Activated CD8-positive, alpha-beta memory T cell treated with anti-CD3 and anti-CD28 coated beads, Interleukin-2, amount 10 ng/mL, durations not matched to agents 7 days and 5 days (primary cell): ENCODE data around the gene PRKAR1B. TPM values are rescaled to one million over a fixed set of nuclear protein-coding genes. Genes with fewer than 3 reads are reported as not detected.

Source experiments
- ATAC-seq: fragments of 150-1000 bp; cut with Tn5 transposase; one replicate; pipeline ENCODE4 v1.10.0; 2021; ENCODE audit warnings: moderate library complexity
- CTCF ChIA-PET: fragments of 350-600 bp; sonication (Branson Sonifier 250); formaldehyde crosslinking; loops from one replicate; lab custom pipeline; 2021; ENCODE audit warnings: antibody characterized with exemption; lab: Charles Lee
- DNase-seq: peaks from one replicate; pipeline ENCODE4 v3.0.0-alpha.2; 2020
- H3K27ac Mint-ChIP-seq: one replicate; pipeline ENCODE4 v1.8.0; 2021; ENCODE audit warnings: mild to moderate bottlenecking, mixed read lengths
- H3K27me3 Mint-ChIP-seq: one replicate; pipeline ENCODE4 v1.8.0; 2021; ENCODE audit warnings: mixed read lengths
- H3K36me3 Mint-ChIP-seq: one replicate; pipeline ENCODE4 v1.8.0; 2021; ENCODE audit warnings: mild to moderate bottlenecking, mixed read lengths
- H3K4me1 Mint-ChIP-seq: one replicate; pipeline ENCODE4 v1.8.0; 2021; ENCODE audit warnings: mixed read lengths
- H3K4me3 Mint-ChIP-seq: one replicate; pipeline ENCODE4 v1.8.0; 2021; ENCODE audit warnings: mild to moderate bottlenecking, moderate library complexity, mixed read lengths
- H3K9me3 Mint-ChIP-seq: one replicate; pipeline ENCODE4 v1.8.0; 2022; ENCODE audit warnings: low read depth, mixed read lengths
- total RNA-seq, 2 experiments: library from RNA; stranded (reverse); gene quantifications; one replicate each; pipeline ENCODE4 v1.2.3, GENCODE V29; 2021

The PRKAR1B gene
- total RNA-seq, 2 experiments from 2014 or later = 22.6 to 25.0 TPM

GRCh38 chr7:681551-682307, 45.4 kb downstream of the PRKAR1B start:
- H3K27ac Mint-ChIP-seq = no peak overlapping the region
- no peaks in the 10 kb centered on the region for H3K4me1 Mint-ChIP-seq
- H3K27me3 Mint-ChIP-seq = no peaks in the 10 kb centered on the region
- peaks cover 18% of the 10 kb centered on the region for H3K9me3 Mint-ChIP-seq
- CTCF ChIA-PET = no interaction called here
- DNase-seq = no peak
- H3K4me3 Mint-ChIP-seq = no peak overlapping the region
- no peak for ATAC-seq
- peaks cover 58% of the 10 kb centered on the region for H3K36me3 Mint-ChIP-seq

GRCh38 chr7:680411-681127, 46.5 kb downstream of the PRKAR1B start:
- no peak overlapping the region for H3K4me3 Mint-ChIP-seq
- H3K36me3 Mint-ChIP-seq = peaks cover 62% of the 10 kb centered on the region
- ATAC-seq = no peak
- CTCF ChIA-PET = no interaction called here
- no peak overlapping the region for H3K27ac Mint-ChIP-seq
- H3K9me3 Mint-ChIP-seq = peaks cover 16% of the 10 kb centered on the region
- no peaks in the 10 kb centered on the region for H3K4me1 Mint-ChIP-seq
- DNase-seq = no peak
- no peaks in the 10 kb centered on the region for H3K27me3 Mint-ChIP-seq

- DNase-seq = no peak
- ATAC-seq = no peak
- CTCF ChIA-PET = no interaction called here
- Mint-ChIP-seq H3K27ac (no peak overlapping the region), H3K4me1 (no peaks in the 10 kb centered on the region), H3K9me3 (peaks cover 15% of the 10 kb centered on the region), H3K36me3 (peaks cover 58% of the 10 kb centered on the region), H3K27me3 (no peaks in the 10 kb centered on the region), H3K4me3 (no peak overlapping the region)
Observed at GRCh38 chr7:676972-677385, 50.1 kb downstream of the PRKAR1B start.

GRCh38 chr7:676246-676971, 50.7 kb downstream of the PRKAR1B start:
- Mint-ChIP-seq H3K9me3 (peaks cover 15% of the 10 kb centered on the region), H3K27ac (no peak overlapping the region), H3K4me1 (no peaks in the 10 kb centered on the region), H3K4me3 (no peak overlapping the region), H3K27me3 (no peaks in the 10 kb centered on the region), H3K36me3 (peaks cover 53% of the 10 kb centered on the region)
- CTCF ChIA-PET = no interaction called here
- DNase-seq (no peak), ATAC-seq (no peak)

- no peaks in the 10 kb centered on the region for H3K27me3 Mint-ChIP-seq
- no peak for DNase-seq
- ATAC-seq = no peak
- H3K4me1 Mint-ChIP-seq = no peaks in the 10 kb centered on the region
- no peak overlapping the region for H3K4me3 Mint-ChIP-seq
- H3K36me3 Mint-ChIP-seq = peaks cover 47% of the 10 kb centered on the region
- H3K9me3 Mint-ChIP-seq = peaks cover 11% of the 10 kb centered on the region
- H3K27ac Mint-ChIP-seq = no peak overlapping the region
- CTCF ChIA-PET = no interaction called here
Observed at GRCh38 chr7:674454-675410, 52.3 kb downstream of the PRKAR1B start.

- no peak overlapping the region for H3K4me3 Mint-ChIP-seq
- ATAC-seq (no peak), DNase-seq (no peak)
- no peaks in the 10 kb centered on the region for H3K4me1 Mint-ChIP-seq
- no peak overlapping the region for H3K27ac Mint-ChIP-seq
- H3K27me3 Mint-ChIP-seq = no peaks in the 10 kb centered on the region
- peaks cover 12% of the 10 kb centered on the region for H3K9me3 Mint-ChIP-seq
- H3K36me3 Mint-ChIP-seq = peaks cover 44% of the 10 kb centered on the region
- CTCF ChIA-PET = no interaction called here
Observed at GRCh38 chr7:673681-674453, 53.2 kb downstream of the PRKAR1B start.

- CTCF ChIA-PET = no interaction called here
- DNase-seq = no peak
- no peaks in the 10 kb centered on the region for H3K27me3 Mint-ChIP-seq
- H3K27ac Mint-ChIP-seq = no peak overlapping the region
- H3K36me3 Mint-ChIP-seq = peaks cover 44% of the 10 kb centered on the region
- no peaks in the 10 kb centered on the region for H3K4me1 Mint-ChIP-seq
- no peak overlapping the region for H3K4me3 Mint-ChIP-seq
- H3K9me3 Mint-ChIP-seq = peaks cover 14% of the 10 kb centered on the region
- no peak for ATAC-seq
Observed at GRCh38 chr7:672891-673290, 54.2 kb downstream of the PRKAR1B start.

- no peak for ATAC-seq
Observed at GRCh38 chr7:671415-672042, 55.6 kb downstream of the PRKAR1B start.

GRCh38 chr7:670501-671390, 56.3 kb downstream of the PRKAR1B start:
- peaks cover 12% of the 10 kb centered on the region for H3K9me3 Mint-ChIP-seq
- CTCF ChIA-PET = no interaction called here
- H3K36me3 Mint-ChIP-seq = peaks cover 30% of the 10 kb centered on the region
- H3K27me3 Mint-ChIP-seq = no peaks in the 10 kb centered on the region
- no peak overlapping the region for H3K4me3 Mint-ChIP-seq
- no peak overlapping the region for H3K27ac Mint-ChIP-seq
- H3K4me1 Mint-ChIP-seq = no peaks in the 10 kb centered on the region
- DNase-seq (no peak), ATAC-seq (no peak)

More at GRCh38 chr7:671415-672042, 55.6 kb downstream of the PRKAR1B start:
- Mint-ChIP-seq H3K4me3 (no peak overlapping the region), H3K4me1 (no peaks in the 10 kb centered on the region), H3K27ac (no peak overlapping the region), H3K27me3 (no peaks in the 10 kb centered on the region), H3K36me3 (peaks cover 38% of the 10 kb centered on the region), H3K9me3 (peaks cover 14% of the 10 kb centered on the region)
- DNase-seq = no peak
- CTCF ChIA-PET = no interaction called here

GRCh38 chr7:668958-669357, 58.1 kb downstream of the PRKAR1B start:
- Mint-ChIP-seq H3K9me3 (peaks cover 5% of the 10 kb centered on the region), H3K4me1 (no peaks in the 10 kb centered on the region), H3K36me3 (peaks cover 13% of the 10 kb centered on the region), H3K27ac (no peak overlapping the region), H3K27me3 (no peaks in the 10 kb centered on the region), H3K4me3 (no peak overlapping the region)
- DNase-seq = no peak
- ATAC-seq = no peak
- CTCF ChIA-PET = interaction anchor here (1.0 kb wide), 1 partner anchor 52 kb away, joined by 3 read pairs; no protein-coding TSS in a partner anchor
